NCI-H1048 (cell line): ENCODE measurements around the gene ARHGEF28.

ENCODE experiments used
- DNase-seq: peaks from one replicate; lab custom pipeline; 2025; lab: John Stamatoyannopoulos, UW

The ARHGEF28 gene

GRCh38 chr5:73968729-73969128 is 342.7 kb downstream of the ARHGEF28 start:
- DNase-seq: no peak

GRCh38 chr5:73969195-73970036 is 343.4 kb downstream of the ARHGEF28 start:
- no peak for DNase-seq

GRCh38 chr5:73971326-73971725 is 345.3 kb downstream of the ARHGEF28 start:
- no peak for DNase-seq

DNA sequence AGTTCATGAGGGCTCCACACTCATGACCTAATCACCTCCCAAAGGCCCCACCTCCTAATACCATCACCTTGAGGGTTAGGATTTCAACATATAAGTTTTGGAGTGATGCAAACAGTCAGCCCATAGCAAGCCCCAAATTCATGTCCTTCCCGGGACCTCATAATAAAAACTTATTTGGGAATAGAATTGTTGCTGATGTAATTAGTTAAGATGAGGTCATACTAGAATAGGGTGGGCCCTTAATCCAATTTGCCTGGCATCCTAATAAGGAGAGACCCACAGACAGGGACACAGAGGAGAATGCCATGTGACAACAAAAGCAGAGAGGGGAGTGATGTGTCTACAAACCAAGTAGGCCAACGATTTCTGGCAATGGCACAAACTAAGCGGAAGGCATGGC is 347.1 kb downstream of the ARHGEF28 start:
- no peak for DNase-seq

DNA sequence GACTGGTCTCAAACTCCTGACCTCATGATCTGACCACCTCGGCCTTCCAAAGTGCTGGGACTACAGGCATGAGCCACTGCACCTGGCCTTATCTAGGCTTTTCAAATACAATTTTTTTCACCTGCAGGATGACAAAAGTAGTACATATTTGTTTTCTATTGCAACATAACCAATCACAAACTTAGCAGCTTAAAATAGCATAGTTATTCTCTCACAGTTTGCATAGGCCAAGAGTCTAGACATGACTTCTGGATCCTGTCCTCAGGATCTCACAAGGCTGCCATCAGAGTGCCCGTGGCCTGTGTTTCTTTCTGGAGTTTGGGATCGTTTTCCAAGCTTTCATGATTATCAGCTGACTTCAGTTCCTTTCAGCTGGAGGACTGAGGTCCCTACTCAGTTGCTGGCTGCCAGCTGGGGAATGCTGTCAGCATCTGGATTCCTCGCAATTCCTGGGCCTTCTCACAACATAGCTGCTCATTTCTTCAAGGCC is 348.9 kb downstream of the ARHGEF28 start:
- no peak for DNase-seq

GRCh38 chr5:73975845-73976244 is 349.8 kb downstream of the ARHGEF28 start:
- DNase-seq: no peak

- DNase-seq: no peak
These were observed 351.1 kb downstream of the ARHGEF28 start for GRCh38 chr5:73977146-73977545.

DNA sequence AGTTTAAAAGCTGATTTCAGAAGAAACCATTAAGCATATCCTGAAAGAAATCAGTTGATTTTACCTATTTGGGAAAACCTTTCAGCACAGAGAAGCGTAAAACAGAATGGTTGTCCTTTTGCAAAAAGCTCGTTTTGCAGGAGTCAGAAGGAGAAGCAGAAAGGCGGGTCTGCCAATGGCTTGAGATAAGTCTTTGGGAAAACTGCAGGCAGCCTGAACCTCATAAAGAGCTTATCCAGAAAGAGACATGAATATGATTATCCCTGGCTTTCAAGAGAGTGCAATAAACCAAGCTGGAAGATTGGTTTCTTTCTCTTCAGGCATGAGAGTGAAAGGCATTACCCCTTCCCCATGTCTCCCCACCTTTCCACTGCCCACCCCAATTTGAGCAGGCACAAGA is 353.3 kb downstream of the ARHGEF28 start:
- DNase-seq: no peak

DNA sequence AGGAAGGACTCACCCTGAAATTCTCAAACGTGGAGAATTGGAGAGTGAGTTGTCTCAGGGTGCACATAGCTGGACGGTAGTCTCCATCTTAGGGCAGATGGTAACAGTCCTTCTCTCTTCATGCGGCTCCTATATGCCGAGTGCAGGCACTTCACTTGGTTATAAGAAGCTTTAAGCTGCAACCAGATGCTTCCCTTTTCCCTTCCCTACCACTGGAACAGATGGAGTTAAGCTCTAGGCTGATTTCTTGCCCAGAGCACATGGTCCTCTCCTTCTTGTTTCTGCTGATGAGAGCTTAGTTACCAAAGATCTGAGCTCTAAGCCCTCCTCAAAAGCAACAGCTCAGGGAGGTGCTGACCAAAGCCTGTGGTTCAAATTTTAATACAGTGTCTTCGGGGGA is 355.7 kb downstream of the ARHGEF28 start:
- no peak for DNase-seq

GRCh38 chr5:73983644-73984043 is 357.6 kb downstream of the ARHGEF28 start:
- DNase-seq: no peak

GRCh38 chr5:73985145-73985544 is 359.1 kb downstream of the ARHGEF28 start:
- no peak for DNase-seq

GRCh38 chr5:73986729-73987128 is 360.7 kb downstream of the ARHGEF28 start:
- no peak for DNase-seq

DNA sequence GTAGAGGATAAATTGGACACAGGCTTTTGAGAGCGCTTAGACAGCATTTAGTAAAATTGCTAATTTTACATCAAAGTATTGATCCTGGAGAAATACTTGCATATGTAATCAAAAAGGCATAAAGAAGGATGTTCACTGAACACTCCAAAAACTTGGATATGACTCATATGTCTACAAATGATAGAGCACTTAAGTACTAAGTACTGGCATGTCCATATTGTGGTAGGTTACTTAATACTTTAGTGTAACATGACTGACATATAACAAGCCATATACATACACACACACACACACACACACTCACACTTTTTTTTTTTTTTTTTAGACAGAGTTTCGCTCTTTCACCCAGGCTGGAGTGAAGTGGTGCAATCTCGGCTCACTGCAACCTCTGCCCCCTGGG is 361.9 kb downstream of the ARHGEF28 start:
- no peak for DNase-seq

DNA sequence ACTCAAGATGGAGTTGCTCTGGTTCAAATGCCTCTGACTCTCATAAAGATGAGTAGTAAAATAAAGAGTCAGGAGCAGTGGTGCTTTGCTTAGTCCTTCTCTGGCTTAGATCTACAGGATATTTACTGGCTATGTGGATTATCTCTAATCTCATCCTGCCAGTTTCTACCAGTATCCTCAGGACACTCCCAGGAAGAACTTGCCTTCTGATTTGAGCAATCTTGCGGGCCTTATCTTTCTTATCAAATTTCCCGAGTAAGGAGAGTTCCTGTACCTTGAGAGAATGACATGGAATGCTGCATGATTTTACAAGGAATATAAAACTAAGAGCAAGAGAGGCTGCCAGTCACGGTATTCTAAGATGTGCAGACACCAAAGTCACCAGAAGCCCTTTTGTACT is 364.0 kb downstream of the ARHGEF28 start:
- no peak for DNase-seq
